AG09319 (cell line): ENCODE results near the gene APOB.

ENCODE experiments used
- DNase-seq: peaks from one replicate; pipeline ENCODE4 v3.0.0-alpha.2; 2010; ENCODE audit warnings: low read depth; ENCODE audit errors: extremely low read depth
- CTCF ChIP-seq: IDR thresholded peaks from 2 replicates; pipeline ENCODE4 v1.5.1; 2011; ENCODE audit warnings: low read depth, mild to moderate bottlenecking, inconsistent platforms, low read length, moderate library complexity

Gene APOB

GRCh38 chr2:21043744-21044532 lies at the start of gene APOB:
Gene APOB (minus strand): TSS chr2:21044073. CDS start chr2:21043945, 128 bp downstream.
- no peak for DNase-seq
- no peak for TF ChIP-seq CTCF

DNA sequence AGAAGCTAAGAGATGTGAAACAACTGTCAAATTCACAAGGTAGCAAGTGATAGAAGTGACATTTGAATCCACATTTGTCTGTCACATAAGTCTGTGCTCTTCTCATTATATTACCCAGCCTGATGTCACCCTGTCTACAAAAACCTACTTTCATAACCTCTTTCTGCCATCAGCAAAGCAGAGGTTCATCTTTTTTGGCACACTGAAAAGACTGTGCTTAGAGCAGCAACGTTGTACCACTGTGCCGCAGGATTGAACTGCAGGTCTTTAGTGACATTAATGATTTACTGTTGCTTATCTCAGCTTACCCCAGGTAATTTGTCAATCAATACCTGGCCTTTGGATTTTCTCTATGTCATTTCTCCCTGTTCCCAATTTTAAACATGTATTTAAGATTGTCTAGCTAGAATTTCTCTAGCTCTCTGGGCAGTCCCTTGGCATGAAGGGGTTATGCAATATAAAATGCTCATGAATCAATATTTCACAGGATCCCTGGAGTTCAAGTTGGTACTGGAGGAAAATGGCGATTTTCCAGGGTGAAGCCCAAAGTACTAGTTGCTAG lies 48.5 kb upstream of the APOB start:
- no peak for DNase-seq
- no peak for TF ChIP-seq CTCF

GRCh38 chr2:21084401-21084800 lies 40.5 kb upstream of the APOB start:
- TF ChIP-seq CTCF = no peak
- DNase-seq = no peak

DNA sequence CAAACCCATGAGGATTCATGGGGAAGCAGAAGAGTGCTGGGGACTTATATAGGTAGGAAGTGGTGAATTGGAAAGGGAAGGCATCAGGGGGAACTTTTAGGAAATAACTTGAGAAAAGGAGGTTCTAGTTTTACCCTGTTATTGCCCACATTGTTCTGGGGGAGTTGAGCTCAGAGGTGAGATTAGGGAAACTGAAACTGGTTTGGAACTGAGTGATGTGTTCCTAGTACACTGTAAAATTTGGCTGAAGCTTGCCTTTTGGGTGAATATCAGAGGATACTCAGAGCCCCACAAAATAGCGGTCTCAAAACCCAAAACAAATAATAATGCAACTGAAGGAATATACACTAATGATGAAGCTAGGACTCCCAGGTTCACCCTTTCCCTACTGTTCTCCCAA lies 39.6 kb upstream of the APOB start:
- TF ChIP-seq CTCF = no peak
- DNase-seq = no peak

- DNase-seq = no peak
- TF ChIP-seq CTCF = no peak
These were observed 34.4 kb upstream of the APOB start for GRCh38 chr2:21078296-21078695.

DNA sequence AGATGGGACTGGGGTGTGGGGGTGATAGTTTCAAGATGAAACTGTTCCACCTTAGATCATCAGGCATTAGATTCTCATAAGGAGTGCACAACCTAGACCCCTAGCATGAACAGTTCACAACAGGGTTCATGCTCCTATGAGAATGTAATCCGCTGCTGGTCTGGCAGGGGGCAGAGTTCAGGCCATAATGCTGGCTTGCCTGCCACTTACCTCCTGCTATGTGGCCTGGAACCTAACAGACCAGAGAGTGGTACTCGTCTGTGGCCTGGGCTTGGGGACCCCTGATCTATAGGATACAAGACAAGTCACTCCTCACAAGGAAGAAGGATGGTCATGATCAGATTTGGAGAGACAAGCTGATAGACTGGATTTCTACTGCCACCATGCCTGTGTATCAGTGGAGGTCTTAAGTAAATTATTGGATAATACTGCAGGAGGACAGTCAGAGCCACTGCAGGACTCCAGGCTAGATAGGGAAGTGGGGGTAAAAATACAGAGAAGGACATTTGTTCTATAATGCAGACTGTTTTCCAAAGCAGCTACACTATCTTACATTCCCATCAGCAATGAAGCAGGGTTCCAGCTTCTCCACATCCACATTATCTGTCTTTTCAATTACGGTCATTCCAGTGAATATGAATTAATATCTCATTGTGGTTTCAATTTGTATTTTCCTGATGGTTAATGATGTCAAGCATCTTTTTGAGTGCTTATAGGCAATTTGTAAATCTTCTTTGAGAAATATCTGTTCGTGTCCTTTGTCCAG lies 28.8 kb upstream of the APOB start:
- TF ChIP-seq CTCF = no peak
- no peak for DNase-seq
